Measurements from ENCODE around the gene TBC1D5. TPM values are rescaled to one million over a fixed set of nuclear protein-coding genes. Genes with fewer than 3 reads are reported as not detected.
"Not testable (repeated sequence)": the region's sequence is repeated elsewhere in the genome, so short reads cannot be mapped to it uniquely, and the experiment has no call there.

The TBC1D5 gene
- total and polyA plus RNA-seq, 7 donors, result 7.2 to 82.3 (median 43.7) TPM

DNA sequence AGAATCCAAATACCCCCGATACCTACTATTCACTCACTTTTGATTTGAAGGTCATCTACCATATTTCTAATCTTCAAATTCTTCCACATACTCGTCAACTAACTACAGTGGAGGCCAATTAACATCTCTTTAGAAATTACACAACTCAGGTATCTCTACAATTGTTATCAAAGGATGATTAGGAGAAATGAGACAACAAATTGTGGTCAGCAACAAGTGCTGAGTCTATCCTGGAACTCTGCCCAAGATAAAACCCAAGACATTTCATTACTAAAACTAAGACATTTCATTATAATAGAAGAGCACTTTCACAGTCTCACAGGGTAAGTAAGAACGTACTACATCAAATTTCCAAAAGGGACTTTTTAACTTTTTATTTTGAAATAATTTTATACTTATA, 100.0 kb downstream of the TBC1D5 start:
- 95 to 97% methylated on average over 3 of the region's 3 CpGs for WGBS, 2 donors
- Histone ChIP-seq H3K27ac (no peak overlapping the region), H3K36me3 (no peaks in the 10 kb centered on the region), H3K9me3 (no peaks in the 10 kb centered on the region), H3K4me1 (peaks cover 0 to 12% (median 5%) of the 10 kb centered on the region in 4 donors), H3K27me3 (no peaks in the 10 kb centered on the region), H3K4me3 (no peak overlapping the region)
- intact Hi-C loops (cut with DNase I), result no loop called here
- no peak for DNase-seq
- TF ChIP-seq POLR2A (IDR thresholded peaks at IDR 0.05), result no peak
- TF ChIP-seq, protein P1, sequence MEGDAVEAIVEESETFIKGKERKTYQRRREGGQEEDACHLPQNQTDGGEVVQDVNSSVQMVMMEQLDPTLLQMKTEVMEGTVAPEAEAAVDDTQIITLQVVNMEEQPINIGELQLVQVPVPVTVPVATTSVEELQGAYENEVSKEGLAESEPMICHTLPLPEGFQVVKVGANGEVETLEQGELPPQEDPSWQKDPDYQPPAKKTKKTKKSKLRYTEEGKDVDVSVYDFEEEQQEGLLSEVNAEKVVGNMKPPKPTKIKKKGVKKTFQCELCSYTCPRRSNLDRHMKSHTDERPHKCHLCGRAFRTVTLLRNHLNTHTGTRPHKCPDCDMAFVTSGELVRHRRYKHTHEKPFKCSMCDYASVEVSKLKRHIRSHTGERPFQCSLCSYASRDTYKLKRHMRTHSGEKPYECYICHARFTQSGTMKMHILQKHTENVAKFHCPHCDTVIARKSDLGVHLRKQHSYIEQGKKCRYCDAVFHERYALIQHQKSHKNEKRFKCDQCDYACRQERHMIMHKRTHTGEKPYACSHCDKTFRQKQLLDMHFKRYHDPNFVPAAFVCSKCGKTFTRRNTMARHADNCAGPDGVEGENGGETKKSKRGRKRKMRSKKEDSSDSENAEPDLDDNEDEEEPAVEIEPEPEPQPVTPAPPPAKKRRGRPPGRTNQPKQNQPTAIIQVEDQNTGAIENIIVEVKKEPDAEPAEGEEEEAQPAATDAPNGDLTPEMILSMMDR (IDR thresholded peaks at IDR 0.05), result no peak
- no peak for TF ChIP-seq POLR2AphosphoS5 (IDR thresholded peaks at IDR 0.05)
- no peak for TF ChIP-seq EP300 (IDR thresholded peaks at IDR 0.05)

GRCh38 chr3:17640466-17640865, 102.0 kb downstream of the TBC1D5 start:
- Histone ChIP-seq H3K9me3 (no peaks in the 10 kb centered on the region), H3K4me3 (no peak overlapping the region), H3K27ac (no peak overlapping the region), H3K36me3 (no peaks in the 10 kb centered on the region), H3K4me1 (peaks cover 0 to 16% (median 8%) of the 10 kb centered on the region in 4 donors), H3K27me3 (no peaks in the 10 kb centered on the region)
- TF ChIP-seq EP300 (IDR thresholded peaks at IDR 0.05) (no peak), POLR2A (IDR thresholded peaks at IDR 0.05) (no peak), POLR2AphosphoS5 (IDR thresholded peaks at IDR 0.05) (no peak)
- TF ChIP-seq, protein P1 (IDR thresholded peaks at IDR 0.05), result no peak
- DNase-seq, result no peak
- intact Hi-C loops (cut with DNase I), result no loop called here

DNA sequence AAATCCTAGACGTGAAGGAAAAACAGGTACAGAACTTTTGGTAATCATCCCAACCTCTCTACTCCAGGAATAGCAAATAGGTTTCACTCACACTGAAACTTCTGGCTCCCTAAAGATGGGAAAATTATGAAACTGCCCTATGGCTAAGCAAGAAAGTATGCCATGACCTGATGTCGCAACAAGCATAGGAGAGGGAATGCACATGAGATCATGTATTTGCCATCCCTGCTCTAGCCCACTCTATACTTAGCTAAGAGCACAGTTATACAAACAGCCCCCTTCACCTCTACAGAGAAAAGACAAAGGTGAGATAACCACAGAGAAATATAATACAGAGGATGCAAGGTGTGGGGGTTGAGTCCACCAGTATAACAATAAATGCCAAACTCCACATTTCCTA, 102.7 kb downstream of the TBC1D5 start:
- no peak overlapping the region for H3K4me3 ChIP-seq
- TF ChIP-seq EP300 (IDR thresholded peaks at IDR 0.05), result no peak
- TF ChIP-seq POLR2AphosphoS5 (IDR thresholded peaks at IDR 0.05), result no peak
- TF ChIP-seq POLR2A (IDR thresholded peaks at IDR 0.05), result no peak
- TF ChIP-seq, protein P1 (IDR thresholded peaks at IDR 0.05), result no peak
- intact Hi-C loops (cut with DNase I), result no loop called here
- H3K4me1 ChIP-seq, result peaks cover 0 to 19% (median 7%) of the 10 kb centered on the region in 4 donors
- no peaks in the 10 kb centered on the region for H3K36me3 ChIP-seq
- WGBS, 2 donors, result 94 to 95% methylated on average over 2 of the region's 2 CpGs
- H3K9me3 ChIP-seq, result no peaks in the 10 kb centered on the region
- no peak for DNase-seq
- no peak overlapping the region for H3K27ac ChIP-seq
- no peaks in the 10 kb centered on the region for H3K27me3 ChIP-seq

- 81 to 85% methylated on average over 2 of the region's 2 CpGs for WGBS, 2 donors
- Histone ChIP-seq H3K36me3 (no peaks in the 10 kb centered on the region), H3K4me1 (peaks cover 0 to 18% (median 7%) of the 10 kb centered on the region in 4 donors), H3K27me3 (no peaks in the 10 kb centered on the region), H3K9me3 (no peaks in the 10 kb centered on the region), H3K27ac (no peak overlapping the region), H3K4me3 (no peak overlapping the region)
- TF ChIP-seq, protein P1 (IDR thresholded peaks at IDR 0.05), result no peak
- no peak for TF ChIP-seq POLR2A (IDR thresholded peaks at IDR 0.05)
- no peak for TF ChIP-seq POLR2AphosphoS5 (IDR thresholded peaks at IDR 0.05)
- no peak for TF ChIP-seq EP300 (IDR thresholded peaks at IDR 0.05)
- no peak for DNase-seq
- intact Hi-C loops (cut with DNase I), result no loop called here
Observed at GRCh38 chr3:17639257-17639656, 103.2 kb downstream of the TBC1D5 start.

DNA sequence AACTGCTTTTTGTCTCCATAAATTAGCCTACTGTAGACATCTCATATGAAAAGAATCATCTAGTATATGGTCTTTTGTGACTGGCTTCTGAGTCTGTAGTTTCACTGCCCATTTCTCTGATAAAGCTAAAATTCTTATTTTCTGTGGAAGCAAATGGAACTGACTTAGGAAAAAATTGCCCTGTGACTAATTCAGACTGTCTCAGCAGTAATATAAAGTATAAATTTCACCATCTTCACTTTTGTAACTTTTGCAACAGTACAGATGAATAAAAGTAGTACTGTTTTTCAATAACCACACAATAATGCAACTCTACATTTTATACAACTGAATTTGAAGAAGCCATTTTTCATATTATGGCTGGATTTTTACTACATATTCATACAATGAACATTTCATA, 104.1 kb downstream of the TBC1D5 start:
- no peak overlapping the region for H3K4me3 ChIP-seq
- H3K4me1 ChIP-seq, result peaks cover 0 to 18% (median 7%) of the 10 kb centered on the region in 4 donors
- no peak overlapping the region for H3K27ac ChIP-seq
- H3K27me3 ChIP-seq, result no peaks in the 10 kb centered on the region
- no peaks in the 10 kb centered on the region for H3K36me3 ChIP-seq
- H3K9me3 ChIP-seq, result no peaks in the 10 kb centered on the region
- no peak for DNase-seq
- intact Hi-C loops (cut with DNase I), result no loop called here
- TF ChIP-seq EP300 (IDR thresholded peaks at IDR 0.05) (no peak), POLR2A (IDR thresholded peaks at IDR 0.05) (no peak), POLR2AphosphoS5 (IDR thresholded peaks at IDR 0.05) (no peak)
- TF ChIP-seq, protein P1 (IDR thresholded peaks at IDR 0.05), result no peak

GRCh38 chr3:17635675-17636074, 106.8 kb downstream of the TBC1D5 start:
- DNase-seq; H3K27ac ChIP-seq; H3K9me3 ChIP-seq; intact Hi-C loops (cut with DNase I); H3K36me3 ChIP-seq; H3K4me3 ChIP-seq; H3K27me3 ChIP-seq: not testable (repeated sequence)
- WGBS, 2 donors, result 66 to 74% methylated on average over 2 of the region's 2 CpGs
- H3K4me1 ChIP-seq, result peaks cover 0 to 18% (median 7%) of the 10 kb centered on the region in 4 donors

Measured in sigmoid colon (tissue), 7 donors.